Endodermal cell (in vitro differentiated cells): ENCODE data around the gene TBCEL. TPM values are rescaled to one million over a fixed set of nuclear protein-coding genes. Genes with fewer than 3 reads are reported as not detected.

Source experiments
- DNase-seq: peaks from one replicate; pipeline ENCODE4 v3.0.0-alpha.2; 2017
- H3K27ac ChIP-seq: 2 replicates; pipeline ENCODE4 v1.5.1; 2013; ENCODE audit warnings: mild to moderate bottlenecking, low read depth, low read length, moderate library complexity
- H3K27me3 ChIP-seq: 2 replicates; pipeline ENCODE4 v1.6.1; 2013; ENCODE audit warnings: mild to moderate bottlenecking, low read length, moderate library complexity; ENCODE audit not compliant: insufficient read depth, control insufficient read depth, poor library complexity, severe bottlenecking
- H3K36me3 ChIP-seq: 2 replicates; pipeline ENCODE4 v1.7.0; 2013; ENCODE audit warnings: mild to moderate bottlenecking, low read length, moderate library complexity; ENCODE audit not compliant: control insufficient read depth, insufficient read depth
- H3K4me1 ChIP-seq: one replicate; pipeline ENCODE4 v1.7.0; 2013; ENCODE audit warnings: low read length; ENCODE audit not compliant: control insufficient read depth, insufficient read depth
- H3K4me3 ChIP-seq: 2 replicates; pipeline ENCODE4 v1.5.1; 2013; ENCODE audit warnings: mild to moderate bottlenecking, low read length, moderate library complexity
- H3K9ac ChIP-seq: 2 replicates; pipeline ENCODE4 v1.6.1; 2013; ENCODE audit warnings: mild to moderate bottlenecking, low read length, moderate library complexity; ENCODE audit not compliant: poor library complexity, severe bottlenecking; ENCODE audit errors: extremely low read depth
- H3K9me3 ChIP-seq: 2 replicates; pipeline ENCODE4 v1.6.1; 2013; ENCODE audit warnings: mild to moderate bottlenecking, low read length, moderate library complexity; ENCODE audit not compliant: control insufficient read depth
- H3K27ac Mint-ChIP-seq: 2 replicates; pipeline ENCODE4 v1.8.0; 2020; ENCODE audit warnings: mixed read lengths
- H3K27me3 Mint-ChIP-seq: 2 replicates; pipeline ENCODE4 v1.8.0; 2021; ENCODE audit warnings: mild to moderate bottlenecking, mixed read lengths; ENCODE audit not compliant: insufficient read depth
- H3K36me3 Mint-ChIP-seq: 2 replicates; pipeline ENCODE4 v1.8.0; 2020; ENCODE audit warnings: low read depth, mixed read lengths
- H3K4me1 Mint-ChIP-seq: 2 replicates; pipeline ENCODE4 v1.8.0; 2020; ENCODE audit warnings: mixed read lengths
- H3K4me3 Mint-ChIP-seq: 2 replicates; pipeline ENCODE4 v1.8.0; 2020; ENCODE audit warnings: mild to moderate bottlenecking, moderate library complexity, mixed read lengths
- H3K9me3 Mint-ChIP-seq: 2 replicates; pipeline ENCODE4 v1.8.0; 2020; ENCODE audit warnings: mild to moderate bottlenecking, mixed read lengths
- CTCF ChIP-seq: fragments of 200-600 bp; sonication (generic); conservative IDR thresholded peaks from 2 replicates; pipeline ENCODE4 v1.5.0; 2021; ENCODE audit warnings: antibody characterized with exemption, mild to moderate bottlenecking
- WGBS, 2 experiments: methylation state at CpG; one replicate each; pipeline versions ENCODE4 v1.1.5 to v1.1.7; 2013; ENCODE audit warnings: missing lambda C conversion rate in 2 of 2, mixed read lengths in 1 of 2; ENCODE audit not compliant: insufficient coverage in 1 of 2, insufficient read length in 1 of 2; 5-methylcytosine and 5-hydroxymethylcytosine counted together
- total RNA-seq, 2 donors: library from RNA; stranded (reverse); fragmentation: NEBNext Ultra II Directional in 1 of 2; extraction: Animal tissue kit (Norgen Biotek cat#: 25700) in 1 of 2; gene quantifications; 2 replicates in 1 of 2; 3 replicates in 1 of 2; pipeline ENCODE4 v1.2.1, GENCODE V29; 2021

The TBCEL gene
- total RNA-seq, 2 donors from 2014 or later, result 23.5 to 26.1 TPM

- TF ChIP-seq CTCF, result no peak
- Mint-ChIP-seq H3K36me3 (no peaks in the 10 kb centered on the region), H3K4me3 (no peak overlapping the region), H3K4me1 (peaks cover 5% of the 10 kb centered on the region), H3K27me3 (no peaks in the 10 kb centered on the region), H3K27ac (no peak overlapping the region), H3K9me3 (no peaks in the 10 kb centered on the region)
- no peak for DNase-seq
- no peak overlapping the region for H3K4me3 ChIP-seq
- no peaks in the 10 kb centered on the region for H3K9me3 ChIP-seq
- WGBS, 2 experiments, result 90 to 92% methylated on average over 4 to 6 of the region's 6 CpGs
- no peaks in the 10 kb centered on the region for H3K36me3 ChIP-seq
- H3K27ac ChIP-seq, result no peak overlapping the region
- H3K27me3 ChIP-seq, result no peaks in the 10 kb centered on the region
- no peak overlapping the region for H3K9ac ChIP-seq
- no peaks in the 10 kb centered on the region for H3K4me1 ChIP-seq
Observed at GRCh38 chr11:121105481-121106195, 81.7 kb downstream of the TBCEL start.

GRCh38 chr11:121106812-121107211 lies 82.9 kb downstream of the TBCEL start:
- DNase-seq, result no peak
- no peak for TF ChIP-seq CTCF
- Mint-ChIP-seq H3K9me3 (no peaks in the 10 kb centered on the region), H3K27ac (no peak overlapping the region), H3K27me3 (no peaks in the 10 kb centered on the region), H3K4me3 (no peak overlapping the region), H3K36me3 (no peaks in the 10 kb centered on the region), H3K4me1 (peaks cover 2% of the 10 kb centered on the region)
- Histone ChIP-seq H3K4me1 (no peaks in the 10 kb centered on the region), H3K9me3 (no peaks in the 10 kb centered on the region), H3K27ac (no peak overlapping the region), H3K9ac (no peak overlapping the region), H3K36me3 (no peaks in the 10 kb centered on the region), H3K4me3 (no peak overlapping the region), H3K27me3 (no peaks in the 10 kb centered on the region)
- WGBS, 2 experiments, result 61 to 75% methylated on average over 3 to 5 of the region's 5 CpGs

- peaks cover 4% of the 10 kb centered on the region for H3K4me1 Mint-ChIP-seq
- TF ChIP-seq CTCF, result no peak
- H3K27me3 Mint-ChIP-seq, result no peaks in the 10 kb centered on the region
- Histone ChIP-seq H3K4me1 (no peaks in the 10 kb centered on the region), H3K9me3 (no peaks in the 10 kb centered on the region), H3K9ac (no peak overlapping the region), H3K27me3 (no peaks in the 10 kb centered on the region), H3K27ac (no peak overlapping the region), H3K36me3 (no peaks in the 10 kb centered on the region), H3K4me3 (no peak overlapping the region)
- H3K36me3 Mint-ChIP-seq, result no peaks in the 10 kb centered on the region
- 0% methylated on average over 1 of the region's 1 CpG for WGBS, 2 experiments
- H3K9me3 Mint-ChIP-seq, result no peaks in the 10 kb centered on the region
- no peak for DNase-seq
- no peak overlapping the region for H3K27ac Mint-ChIP-seq
- H3K4me3 Mint-ChIP-seq, result no peak overlapping the region
Observed at GRCh38 chr11:121108413-121108812, 84.5 kb downstream of the TBCEL start.
